GM19240 (cell line): ENCODE measurements around the gene AUTS2.
"Not testable (repeated sequence)": the region's sequence is repeated elsewhere in the genome, so short reads cannot be mapped to it uniquely, and the experiment has no call there.

Experiments used
- DNase-seq: peaks from one replicate; pipeline ENCODE4 v3.0.0; 2011; ENCODE audit warnings: low spot score; ENCODE audit not compliant: insufficient read length

Gene AUTS2

GRCh38 chr7:70725448-70725847, 1127.2 kb downstream of the AUTS2 start:
- no peak for DNase-seq

GRCh38 chr7:70726294-70726693, 1128.0 kb downstream of the AUTS2 start:
- no peak for DNase-seq

- DNase-seq = no peak
Measured at GRCh38 chr7:70726951-70727378, 1128.7 kb downstream of the AUTS2 start.

- no peak for DNase-seq
Measured at GRCh38 chr7:70727861-70728260, 1129.6 kb downstream of the AUTS2 start.

- DNase-seq = no peak
Measured at GRCh38 chr7:70728872-70729552, 1130.7 kb downstream of the AUTS2 start.

- not testable (repeated sequence) for DNase-seq
Measured at GRCh38 chr7:70729553-70730157, 1131.4 kb downstream of the AUTS2 start.

GRCh38 chr7:70730451-70731110, 1132.3 kb downstream of the AUTS2 start:
- DNase-seq = no peak

- DNase-seq = no peak
Measured at GRCh38 chr7:70733090-70733489, 1134.8 kb downstream of the AUTS2 start.

- no peak for DNase-seq
Measured at GRCh38 chr7:70734411-70734810, 1136.1 kb downstream of the AUTS2 start.

- DNase-seq = no peak
Measured at GRCh38 chr7:70735313-70735712, 1137.0 kb downstream of the AUTS2 start.

GRCh38 chr7:70736715-70737460, 1138.6 kb downstream of the AUTS2 start:
- DNase-seq = no peak

GRCh38 chr7:70738151-70738885, 1140.0 kb downstream of the AUTS2 start:
- DNase-seq = no peak

- DNase-seq = no peak
Measured at GRCh38 chr7:70739646-70740210, 1141.5 kb downstream of the AUTS2 start.

- no peak for DNase-seq
Measured at GRCh38 chr7:70741666-70742065, 1143.4 kb downstream of the AUTS2 start.

- no peak for DNase-seq
Measured at GRCh38 chr7:70743531-70744325, 1145.5 kb downstream of the AUTS2 start.

GRCh38 chr7:70744492-70744891, 1146.2 kb downstream of the AUTS2 start:
- DNase-seq = no peak

- no peak for DNase-seq
Measured at GRCh38 chr7:70749831-70750230, 1151.6 kb downstream of the AUTS2 start.

GRCh38 chr7:70751895-70752294, 1153.6 kb downstream of the AUTS2 start:
- no peak for DNase-seq

GRCh38 chr7:70752794-70753241, 1154.5 kb downstream of the AUTS2 start:
- no peak for DNase-seq

- no peak for DNase-seq
Measured at GRCh38 chr7:70756789-70757188, 1158.5 kb downstream of the AUTS2 start.
